ENCODE results near the gene LRRC32. TPM values are rescaled to one million over a fixed set of nuclear protein-coding genes. Genes with fewer than 3 reads are reported as not detected.

Gene LRRC32
- total and polyA plus RNA-seq, 9 of the 15 experiments (the other 6 are each of a cell fraction or from before 2014, with no cell fraction given), result 0.10 to 0.50 (median 0.19) TPM; not detected in 5

- TF ChIP-seq MNT (conservative IDR thresholded peaks at IDR 0.05) (peak; percentile 15 to 79; a peak in 2 of 4 replicates), ZNF431 (CRISPR knock-in tag; IDR thresholded peaks at IDR 0.05) (0 out of 2 replicates have a peak, but pooled peaks have one; percentile 40), FOXP1 (CRISPR knock-in tag; IDR thresholded peaks at IDR 0.05) (0 out of 2 replicates have a peak, but pooled peaks have one; percentile 52), TRIM25 (IDR thresholded peaks at IDR 0.05; ENCODE audit: borderline replicate concordance) (no peak), ZNF311 (CRISPR knock-in tag; IDR thresholded peaks at IDR 0.05) (no peak), ZNF121 (CRISPR knock-in tag; conservative IDR thresholded peaks at IDR 0.05) (no peak), ELF2 (CRISPR knock-in tag; IDR thresholded peaks at IDR 0.05) (0 out of 2 replicates have a peak, but pooled peaks have one; percentile 15), ETS2 (tag; IDR thresholded peaks at IDR 0.05; ENCODE audit: borderline replicate concordance, poor library complexity, severe bottlenecking) (no peak), HBP1 (CRISPR knock-in tag; IDR thresholded peaks at IDR 0.05) (peak; percentile 92), CREM (IDR thresholded peaks at IDR 0.05; ENCODE audit: low read depth) (peak; percentile 77), ZNF766 (CRISPR knock-in tag; conservative IDR thresholded peaks at IDR 0.05) (peak; percentile 43), ZFP36 (IDR thresholded peaks at IDR 0.05; ENCODE audit: low read depth, low read length, partially characterized antibody) (peak; percentile 93), ESRRB (CRISPR knock-in tag; IDR thresholded peaks at IDR 0.05; ENCODE audit: borderline replicate concordance) (no peak), EWSR1 (IDR thresholded peaks at IDR 0.05; ENCODE audit: borderline replicate concordance, low read depth, partially characterized antibody) (no peak), RHOXF2B (CRISPR knock-in tag; conservative IDR thresholded peaks at IDR 0.05) (no peak), ZNF124 (CRISPR knock-in tag; IDR thresholded peaks at IDR 0.05) (no peak), CBX5 (IDR thresholded peaks at IDR 0.05; ENCODE audit: borderline replicate concordance, low read depth) (no peak)
- TF ChIP-seq, protein P1, sequence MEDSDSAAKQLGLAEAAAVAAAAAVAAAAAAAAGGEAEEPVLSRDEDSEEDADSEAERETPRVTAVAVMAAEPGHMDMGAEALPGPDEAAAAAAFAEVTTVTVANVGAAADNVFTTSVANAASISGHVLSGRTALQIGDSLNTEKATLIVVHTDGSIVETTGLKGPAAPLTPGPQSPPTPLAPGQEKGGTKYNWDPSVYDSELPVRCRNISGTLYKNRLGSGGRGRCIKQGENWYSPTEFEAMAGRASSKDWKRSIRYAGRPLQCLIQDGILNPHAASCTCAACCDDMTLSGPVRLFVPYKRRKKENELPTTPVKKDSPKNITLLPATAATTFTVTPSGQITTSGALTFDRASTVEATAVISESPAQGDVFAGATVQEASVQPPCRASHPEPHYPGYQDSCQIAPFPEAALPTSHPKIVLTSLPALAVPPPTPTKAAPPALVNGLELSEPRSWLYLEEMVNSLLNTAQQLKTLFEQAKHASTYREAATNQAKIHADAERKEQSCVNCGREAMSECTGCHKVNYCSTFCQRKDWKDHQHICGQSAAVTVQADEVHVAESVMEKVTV (CRISPR knock-in tag; IDR thresholded peaks at IDR 0.05), result 0 out of 2 replicates have a peak, but pooled peaks have one; percentile 15
- TF ChIP-seq, protein P2, sequence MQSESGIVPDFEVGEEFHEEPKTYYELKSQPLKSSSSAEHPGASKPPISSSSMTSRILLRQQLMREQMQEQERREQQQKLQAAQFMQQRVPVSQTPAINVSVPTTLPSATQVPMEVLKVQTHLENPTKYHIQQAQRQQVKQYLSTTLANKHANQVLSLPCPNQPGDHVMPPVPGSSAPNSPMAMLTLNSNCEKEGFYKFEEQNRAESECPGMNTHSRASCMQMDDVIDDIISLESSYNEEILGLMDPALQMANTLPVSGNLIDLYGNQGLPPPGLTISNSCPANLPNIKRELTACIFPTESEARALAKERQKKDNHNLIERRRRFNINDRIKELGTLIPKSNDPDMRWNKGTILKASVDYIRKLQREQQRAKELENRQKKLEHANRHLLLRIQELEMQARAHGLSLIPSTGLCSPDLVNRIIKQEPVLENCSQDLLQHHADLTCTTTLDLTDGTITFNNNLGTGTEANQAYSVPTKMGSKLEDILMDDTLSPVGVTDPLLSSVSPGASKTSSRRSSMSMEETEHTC (IDR thresholded peaks at IDR 0.05), result peak; percentile 82
These were observed 29.9 kb upstream of the LRRC32 start (continued) for GRCh38 chr11:76700177-76701100.
